ENCODE measurements around the gene HPS5. TPM values are rescaled to one million over a fixed set of nuclear protein-coding genes. Genes with fewer than 3 reads are reported as not detected.

HPS5 gene
- total RNA-seq, 2 experiments from 2014 or later = 8.8 to 9.3 TPM

- H3K27ac ChIP-seq (ENCODE audit: low read depth in 1 of 2, low read length in 2 of 2) = no peak overlapping the region
- POLR2A ChIA-PET = no interaction called here
- Mint-ChIP-seq H3K36me3 (ENCODE audit: low read depth) (no peaks in the 10 kb centered on the region), H3K9me3 (no peaks in the 10 kb centered on the region), H3K4me1 (ENCODE audit: low read depth) (no peaks in the 10 kb centered on the region), H3K27me3 (peaks cover 6% of the 10 kb centered on the region), H3K4me3 (no peak overlapping the region), H3K27ac (no peak overlapping the region)
- H3K4me3 ChIP-seq (ENCODE audit: low read length) = no peak overlapping the region
- no peaks in the 10 kb centered on the region for H3K9me3 ChIP-seq (ENCODE audit: control insufficient read depth in 1 of 2, insufficient read depth in 1 of 2, low read length in 2 of 2)
- no peaks in the 10 kb centered on the region for H3K27me3 ChIP-seq (ENCODE audit: control insufficient read depth in 1 of 2, insufficient read depth in 2 of 2, low read length in 2 of 2)
- ATAC-seq (ENCODE audit: poor library complexity) (no peak), DNase-seq (no peak)
- CTCF ChIA-PET = no interaction called here
- no peaks in the 10 kb centered on the region for H3K36me3 ChIP-seq (ENCODE audit: insufficient read depth, low read length)
- intact Hi-C loops (cut with DNase I, micrococcal nuclease) = loop anchor here in 1 of 2 experiments (10.0 kb wide), 1 partner anchor 534 kb away; no protein-coding TSS in a partner anchor
- TF ChIP-seq CTCF (IDR thresholded peaks at IDR 0.05) = no peak
- no peaks in the 10 kb centered on the region for H3K4me1 ChIP-seq (ENCODE audit: insufficient read depth, low read length)
Measured at GRCh38 chr11:18230859-18231258, 91.1 kb downstream of the HPS5 start.

GRCh38 chr11:18229501-18229900, 92.4 kb downstream of the HPS5 start:
- Histone ChIP-seq H3K36me3 (ENCODE audit: insufficient read depth, low read length) (no peaks in the 10 kb centered on the region), H3K27ac (ENCODE audit: low read depth in 1 of 2, low read length in 2 of 2) (no peak overlapping the region), H3K4me3 (ENCODE audit: low read length) (no peak overlapping the region), H3K27me3 (ENCODE audit: control insufficient read depth in 1 of 2, insufficient read depth in 2 of 2, low read length in 2 of 2) (no peaks in the 10 kb centered on the region), H3K4me1 (ENCODE audit: insufficient read depth, low read length) (no peaks in the 10 kb centered on the region), H3K9me3 (ENCODE audit: control insufficient read depth in 1 of 2, insufficient read depth in 1 of 2, low read length in 2 of 2) (no peaks in the 10 kb centered on the region)
- H3K36me3 Mint-ChIP-seq (ENCODE audit: low read depth) = no peaks in the 10 kb centered on the region
- ChIA-PET CTCF (interaction anchor here (0.9 kb wide), 1 partner anchor 15 kb away, joined by 3 read pairs; no protein-coding TSS in a partner anchor), POLR2A (no interaction called here)
- no peak overlapping the region for H3K4me3 Mint-ChIP-seq
- no peak for TF ChIP-seq CTCF (IDR thresholded peaks at IDR 0.05)
- H3K27ac Mint-ChIP-seq = no peak overlapping the region
- H3K4me1 Mint-ChIP-seq (ENCODE audit: low read depth) = no peaks in the 10 kb centered on the region
- peaks cover 11% of the 10 kb centered on the region for H3K27me3 Mint-ChIP-seq
- no peaks in the 10 kb centered on the region for H3K9me3 Mint-ChIP-seq
- no peak for DNase-seq
- no peak for ATAC-seq (ENCODE audit: poor library complexity)
- intact Hi-C loops (cut with DNase I, micrococcal nuclease) = no loop called here

Other genes with a start within 250 kb of the HPS5 start
- gene SAAL1, start 216.1 kb downstream of the HPS5 start, total RNA-seq = 10 to 100 TPM; 21.3 to 24.5 TPM
- gene MRGPRX3, start 189.6 kb downstream of the HPS5 start, total RNA-seq = not detected
- not detected for gene MRGPRX4, start 149.3 kb downstream of the HPS5 start, total RNA-seq
- gene SAA4, start 85.3 kb downstream of the HPS5 start, total RNA-seq = not detected
- gene SAA2, start 73.5 kb downstream of the HPS5 start, total RNA-seq = under 1 TPM in 1 of 2 experiments, not detected in 1; 0.25 TPM
- not detected for gene SAA1, start 55.9 kb downstream of the HPS5 start, total RNA-seq
- 10 to 100 TPM; 15.1 to 17.7 TPM for gene GTF2H1, start 427 bp upstream of the HPS5 start, total RNA-seq
- gene LDHA, start 72.4 kb upstream of the HPS5 start, total RNA-seq = 100 to 1,000 TPM; 317 to 324 TPM
- gene LDHC, start 90.2 kb upstream of the HPS5 start, total RNA-seq = not detected
- not detected for gene LDHAL6A, start 133.7 kb upstream of the HPS5 start, total RNA-seq
- gene TSG101, start 204.8 kb upstream of the HPS5 start, total RNA-seq = 10 to 100 TPM; 23.5 to 30.1 TPM